Gastroesophageal sphincter (tissue), 4 donors: Measurements from ENCODE around the gene MUSTN1. TPM values are rescaled to one million over a fixed set of nuclear protein-coding genes. Genes with fewer than 3 reads are reported as not detected.

ENCODE experiments used
- ATAC-seq: fragments of 150-250 bp; one replicate; pipeline ENCODE4 v1.9.1; 2016; ENCODE audit warnings: mild to moderate bottlenecking, moderate library complexity
- H3K27ac ChIP-seq, 4 donors: fragments of 200-600 bp; sonication (generic) in 3 of 4; 1 replicate in 3 of 4; 2 replicates in 1 of 4; pipeline ENCODE4 v1.5.1; 2016 to 2019
- H3K27me3 ChIP-seq: fragments of 200-600 bp; sonication (generic); one replicate; pipeline ENCODE4 v1.5.1; 2019
- H3K36me3 ChIP-seq, 2 donors: fragments of 200-600 bp; sonication (generic); one replicate each; pipeline ENCODE4 v1.5.1; 2019; ENCODE audit warnings: control low read depth in 1 of 2
- H3K4me1 ChIP-seq, 3 donors: fragments of 200-600 bp; sonication (generic); 1 replicate in 2 of 3; 2 replicates in 1 of 3; pipeline ENCODE4 v1.5.1; 2016 to 2019; ENCODE audit warnings: control low read depth in 2 of 3
- H3K4me3 ChIP-seq, 2 donors: fragments of 200-600 bp; sonication (generic); one replicate each; pipeline ENCODE4 v1.5.1; 2019; ENCODE audit warnings: mild to moderate bottlenecking in 1 of 2, moderate library complexity in 1 of 2
- H3K9me3 ChIP-seq, 3 donors: fragments of 200-600 bp; sonication (generic); one replicate each; pipeline ENCODE4 v1.5.1; 2017 to 2019; ENCODE audit warnings: control low read depth in 2 of 3
- EP300 ChIP-seq: sonication (generic); formaldehyde crosslinking; IDR thresholded peaks from one replicate; pipeline ENCODE4 v1.6.1; 2017; ENCODE audit warnings: antibody characterized with exemption, mild to moderate bottlenecking
- POLR2A ChIP-seq, 2 donors: fragments of 450-650 bp; IDR thresholded peaks; one replicate each; pipeline ENCODE4 v1.6.1; 2017; ENCODE audit warnings: antibody characterized with exemption in 2 of 2, mild to moderate bottlenecking in 2 of 2, moderate library complexity in 1 of 2
- POLR2AphosphoS5 ChIP-seq: sonication (generic); formaldehyde crosslinking; IDR thresholded peaks from one replicate; pipeline ENCODE4 v1.6.1; 2017; ENCODE audit warnings: antibody characterized with exemption
- WGBS, 2 donors: methylation state at CpG; one replicate each; pipeline ENCODE4 v1.1.5; 2018; ENCODE audit warnings: low coverage in 1 of 2; 5-methylcytosine and 5-hydroxymethylcytosine counted together
- total RNA-seq, 4 donors: library from RNA; depleted of rRNA; stranded (reverse); fragments of >200 nt; gene quantifications; one replicate each; pipeline ENCODE4 v1.1.0, GENCODE V29; 2016
- TF ChIP-seq, protein P1 (sequence below), 4 experiments: fragments of 200-600 bp in 2 of 4; fragments of 450-650 bp in 2 of 4; sonication (generic) in 1 of 4; IDR thresholded peaks; one replicate each; pipeline ENCODE4 v1.5.1; 2017 to 2019; ENCODE audit warnings: antibody characterized with exemption in 4 of 4, mild to moderate bottlenecking in 2 of 4, moderate library complexity in 2 of 4

MUSTN1 gene
- total RNA-seq, 4 donors from 2014 or later = 8.6 to 20.9 (median 16.6) TPM

DNA sequence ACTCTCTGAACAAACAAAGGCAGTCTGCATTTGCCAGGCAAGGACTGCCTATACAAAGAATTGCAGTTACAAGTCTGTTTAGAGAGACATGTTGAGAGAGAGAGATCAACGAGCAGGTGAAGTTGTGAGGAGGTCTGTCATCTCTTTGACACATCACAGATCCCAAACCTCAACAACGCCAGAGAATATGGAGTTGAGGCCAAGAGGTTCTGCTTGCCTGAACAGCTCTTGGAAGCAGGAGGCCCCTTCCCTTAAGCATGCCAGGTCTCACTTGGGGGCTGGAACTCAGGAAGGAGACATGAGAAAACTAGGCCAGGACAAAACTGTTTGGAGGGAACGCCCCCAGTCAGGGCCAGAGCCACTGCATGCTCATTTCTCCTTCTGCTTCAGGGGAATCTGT, 22.3 kb upstream of the MUSTN1 start:
- 14 to 32% methylated on average over 1 to 3 of the region's 3 CpGs for WGBS, 2 donors
- Histone ChIP-seq H3K4me1 (peaks cover 0 to 10% (median 0%) of the 10 kb centered on the region in 3 donors), H3K9me3 (no peaks in the 10 kb centered on the region), H3K36me3 (peaks cover 0 to 40% of the 10 kb centered on the region in 2 donors), H3K27me3 (no peaks in the 10 kb centered on the region), H3K27ac (peak overlapping the region in 1 of 4 donors; percentile 8), H3K4me3 (no peak overlapping the region)
- ATAC-seq = no peak
- TF ChIP-seq POLR2A (IDR thresholded peaks at IDR 0.05) (no peak), POLR2AphosphoS5 (no peak), EP300 (no peak)
- TF ChIP-seq, protein P1, sequence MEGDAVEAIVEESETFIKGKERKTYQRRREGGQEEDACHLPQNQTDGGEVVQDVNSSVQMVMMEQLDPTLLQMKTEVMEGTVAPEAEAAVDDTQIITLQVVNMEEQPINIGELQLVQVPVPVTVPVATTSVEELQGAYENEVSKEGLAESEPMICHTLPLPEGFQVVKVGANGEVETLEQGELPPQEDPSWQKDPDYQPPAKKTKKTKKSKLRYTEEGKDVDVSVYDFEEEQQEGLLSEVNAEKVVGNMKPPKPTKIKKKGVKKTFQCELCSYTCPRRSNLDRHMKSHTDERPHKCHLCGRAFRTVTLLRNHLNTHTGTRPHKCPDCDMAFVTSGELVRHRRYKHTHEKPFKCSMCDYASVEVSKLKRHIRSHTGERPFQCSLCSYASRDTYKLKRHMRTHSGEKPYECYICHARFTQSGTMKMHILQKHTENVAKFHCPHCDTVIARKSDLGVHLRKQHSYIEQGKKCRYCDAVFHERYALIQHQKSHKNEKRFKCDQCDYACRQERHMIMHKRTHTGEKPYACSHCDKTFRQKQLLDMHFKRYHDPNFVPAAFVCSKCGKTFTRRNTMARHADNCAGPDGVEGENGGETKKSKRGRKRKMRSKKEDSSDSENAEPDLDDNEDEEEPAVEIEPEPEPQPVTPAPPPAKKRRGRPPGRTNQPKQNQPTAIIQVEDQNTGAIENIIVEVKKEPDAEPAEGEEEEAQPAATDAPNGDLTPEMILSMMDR (IDR thresholded peaks at IDR 0.05) = no peak

DNA sequence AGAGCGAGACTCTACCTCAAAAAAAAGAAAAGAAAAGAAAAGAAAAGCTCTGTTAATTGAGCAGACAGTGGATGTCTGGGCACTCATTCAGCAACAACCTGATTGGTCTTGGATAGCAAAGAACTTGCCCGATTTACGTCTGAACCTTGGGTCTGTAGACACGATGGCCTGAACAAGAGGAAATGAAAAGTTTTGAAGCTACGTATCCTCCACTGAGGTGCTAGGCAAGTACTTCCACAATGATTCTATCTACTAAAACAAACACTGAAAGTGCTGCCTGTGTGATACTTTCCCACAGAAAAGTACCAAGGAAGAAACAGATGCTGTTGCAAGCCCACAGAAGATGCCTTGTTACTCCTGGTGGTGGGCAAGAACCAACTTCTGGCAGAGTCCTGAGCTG, 21.8 kb upstream of the MUSTN1 start:
- no peak overlapping the region for H3K4me3 ChIP-seq
- peak overlapping the region in 1 of 4 donors; percentile 8 for H3K27ac ChIP-seq
- ATAC-seq = no peak
- peaks cover 0 to 44% of the 10 kb centered on the region in 2 donors for H3K36me3 ChIP-seq
- H3K9me3 ChIP-seq = no peaks in the 10 kb centered on the region
- 80 to 89% methylated on average over 4 to 5 of the region's 5 CpGs for WGBS, 2 donors
- TF ChIP-seq POLR2AphosphoS5 (no peak), POLR2A (IDR thresholded peaks at IDR 0.05) (no peak), EP300 (no peak)
- TF ChIP-seq, protein P1 (IDR thresholded peaks at IDR 0.05) = no peak
- no peaks in the 10 kb centered on the region for H3K27me3 ChIP-seq
- H3K4me1 ChIP-seq = peaks cover 0 to 10% (median 0%) of the 10 kb centered on the region in 3 donors

DNA sequence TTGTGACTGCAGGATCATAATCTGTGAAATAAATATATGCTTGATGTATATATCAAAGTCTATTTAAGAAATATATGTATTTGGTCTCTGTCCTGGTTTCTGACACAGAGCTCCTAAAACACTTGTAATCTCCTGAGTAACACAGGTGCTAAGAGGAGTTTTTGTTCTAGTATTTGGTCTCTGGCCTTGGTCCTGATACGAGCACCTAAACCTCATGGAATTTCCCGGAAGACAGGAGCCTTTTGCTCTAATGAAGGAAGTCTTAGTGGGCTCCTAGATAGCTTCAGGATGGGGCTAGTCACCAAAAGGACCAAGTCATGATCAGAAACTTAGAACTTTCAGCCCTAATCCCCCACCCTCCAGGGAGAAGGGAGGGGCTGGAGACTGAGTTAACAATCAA, 19.2 kb upstream of the MUSTN1 start:
- H3K27me3 ChIP-seq = no peaks in the 10 kb centered on the region
- H3K4me3 ChIP-seq = no peak overlapping the region
- peaks cover 0 to 15% (median 2%) of the 10 kb centered on the region in 3 donors for H3K4me1 ChIP-seq
- TF ChIP-seq POLR2AphosphoS5 = no peak
- no peak for TF ChIP-seq EP300
- TF ChIP-seq POLR2A (IDR thresholded peaks at IDR 0.05) = no peak
- TF ChIP-seq, protein P1 (IDR thresholded peaks at IDR 0.05) = no peak
- ATAC-seq = no peak
- no peaks in the 10 kb centered on the region for H3K9me3 ChIP-seq
- no peak overlapping the region for H3K27ac ChIP-seq
- WGBS, 2 donors = 86 to 100% methylated on average over 2 of the region's 2 CpGs
- H3K36me3 ChIP-seq = peaks cover 0 to 64% of the 10 kb centered on the region in 2 donors

DNA sequence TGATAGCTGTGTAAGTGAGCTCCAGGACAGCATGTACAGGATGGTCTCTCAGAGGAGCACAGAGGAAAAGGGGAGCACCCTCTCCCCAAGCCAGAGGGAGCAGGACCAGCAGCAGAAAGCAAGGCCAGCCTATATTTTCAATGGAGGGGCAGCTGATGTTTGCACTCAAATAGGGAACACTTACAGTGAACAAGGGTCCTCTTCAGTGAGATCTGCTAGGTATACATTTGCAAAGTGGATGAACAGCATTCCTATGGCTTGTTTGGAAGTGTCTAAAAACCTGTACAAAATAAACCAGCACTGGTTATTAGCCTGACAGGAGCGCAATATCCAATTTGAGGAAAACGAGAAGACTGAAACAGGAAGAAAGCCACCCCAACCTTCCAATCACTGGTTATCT, 17.6 kb upstream of the MUSTN1 start:
- peaks cover 0 to 26% (median 5%) of the 10 kb centered on the region in 3 donors for H3K4me1 ChIP-seq
- no peaks in the 10 kb centered on the region for H3K27me3 ChIP-seq
- ATAC-seq = no peak
- H3K9me3 ChIP-seq = no peaks in the 10 kb centered on the region
- peaks cover 0 to 77% of the 10 kb centered on the region in 2 donors for H3K36me3 ChIP-seq
- no peak overlapping the region for H3K27ac ChIP-seq
- TF ChIP-seq, protein P1 (IDR thresholded peaks at IDR 0.05) = no peak
- TF ChIP-seq EP300 (no peak), POLR2A (IDR thresholded peaks at IDR 0.05) (no peak), POLR2AphosphoS5 (no peak)
- WGBS, 2 donors = 83 to 90% methylated on average over 2 of the region's 2 CpGs
- no peak overlapping the region for H3K4me3 ChIP-seq

DNA sequence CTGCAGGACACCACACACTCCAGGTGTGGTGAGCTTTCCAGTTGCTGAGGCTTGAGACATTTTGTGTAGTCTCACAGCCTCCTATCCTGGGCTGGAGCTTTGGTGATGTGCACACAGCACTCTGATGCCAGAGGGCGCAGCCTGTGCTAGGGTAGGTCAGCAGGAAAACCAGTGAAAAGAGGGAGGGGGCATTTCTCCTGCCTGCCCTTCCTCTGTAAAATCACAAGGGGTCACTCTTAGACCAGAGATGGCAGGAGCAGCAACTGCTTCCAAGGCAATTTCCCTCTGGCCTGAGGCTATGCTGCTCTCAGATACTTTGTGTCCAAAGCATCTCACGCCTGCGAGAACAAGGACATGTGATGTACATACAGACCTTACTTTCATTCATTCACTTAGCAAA, 16.5 kb upstream of the MUSTN1 start:
- H3K36me3 ChIP-seq = peaks cover 0 to 82% of the 10 kb centered on the region in 2 donors

More for the DNA sequence above, 16.5 kb upstream of the MUSTN1 start:
- no peaks in the 10 kb centered on the region for H3K27me3 ChIP-seq
- 60% methylated on average over 1 of the region's 3 CpGs; no CpG with 5 or more reads in 1 of the 2 donors for WGBS, 2 donors
- peaks cover 0 to 24% (median 5%) of the 10 kb centered on the region in 3 donors for H3K4me1 ChIP-seq
- ATAC-seq = peak; percentile 28
- H3K4me3 ChIP-seq = no peak overlapping the region
- TF ChIP-seq, protein P1 (IDR thresholded peaks at IDR 0.05) = peak in 3 of 4 experiments; percentile 39 to 55 (median 52)
- TF ChIP-seq POLR2A (IDR thresholded peaks at IDR 0.05) = no peak
- no peak overlapping the region for H3K27ac ChIP-seq
- no peaks in the 10 kb centered on the region for H3K9me3 ChIP-seq
